Hepatocyte (in vitro differentiated cells): ENCODE data around the gene MAN2A1.

Experiments used
- CTCF ChIP-seq: fragments of 200-600 bp; sonication (generic); IDR thresholded peaks from 2 replicates; pipeline ENCODE4 v1.5.1; 2016; ENCODE audit warnings: antibody characterized with exemption, mild to moderate bottlenecking; ENCODE audit not compliant: poor library complexity
- EZH2phosphoT487 ChIP-seq: fragments of 200-600 bp; sonication (generic); IDR thresholded peaks from one replicate; pipeline ENCODE4 v1.6.1; 2018; ENCODE audit warnings: antibody characterized with exemption, mild to moderate bottlenecking, low read depth, moderate library complexity; ENCODE audit not compliant: unreplicated experiment, severe bottlenecking

DNA sequence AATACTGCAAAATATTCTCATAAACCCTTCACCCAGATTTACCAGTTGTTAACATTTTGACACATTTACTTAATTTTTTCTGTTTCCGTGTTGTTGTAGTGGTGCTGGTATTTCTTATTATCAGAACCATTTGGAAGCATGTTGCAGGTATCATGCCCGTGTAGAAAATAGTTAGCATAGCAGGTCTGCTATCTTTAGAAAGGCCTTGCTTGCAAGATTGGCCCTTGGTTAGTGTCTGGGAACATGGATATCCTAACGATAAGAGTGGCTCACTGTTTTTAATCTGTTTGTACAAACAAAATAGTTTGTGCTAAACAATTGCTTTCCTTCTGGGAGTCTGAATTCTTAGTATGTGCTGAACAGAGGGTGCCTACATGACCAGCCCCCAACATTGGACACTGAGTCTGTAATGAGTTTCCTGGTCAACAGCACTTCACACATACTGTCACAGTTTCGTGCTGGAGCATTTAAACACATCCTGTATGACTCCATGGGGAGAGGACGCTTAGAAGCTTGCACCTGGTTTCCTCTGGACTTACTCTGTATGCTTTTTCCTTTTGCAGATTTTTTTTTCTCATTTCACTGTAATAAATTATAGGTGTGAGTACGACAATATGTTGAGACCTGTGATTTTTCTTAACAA lies 66.9 kb downstream of the MAN2A1 start:
- TF ChIP-seq CTCF (no peak), EZH2phosphoT487 (no peak)
